HepG2 (cell line): ENCODE results near the gene RSKR. TPM values are rescaled to one million over a fixed set of nuclear protein-coding genes. Genes with fewer than 3 reads are reported as not detected.

Source experiments
- ADNP ChIP-seq: sonication (generic); formaldehyde crosslinking; IDR thresholded peaks from 2 replicates; pipeline ENCODE4 v1.4.0; 2020; ENCODE audit warnings: missing genetic modification reagents
- CCDC6 ChIP-seq: sonication (generic); formaldehyde crosslinking; IDR thresholded peaks from 2 replicates; pipeline ENCODE4 v1.8.1; 2022; ENCODE audit warnings: mild to moderate bottlenecking, missing genetic modification reagents, moderate library complexity
- DNMT3B ChIP-seq: conservative IDR thresholded peaks from 2 replicates; pipeline ENCODE4 v1.6.1; 2016; ENCODE audit warnings: missing biosample characterization, control low read depth
- FOXK2 ChIP-seq: fragments of 450-650 bp; IDR thresholded peaks from 2 replicates; pipeline ENCODE4 v1.6.1; 2016
- ISL2 ChIP-seq: sonication (generic); formaldehyde crosslinking; IDR thresholded peaks from 2 replicates; pipeline ENCODE4 v1.5.0; 2020; ENCODE audit warnings: missing genetic modification reagents
- ISX ChIP-seq: sonication (generic); formaldehyde crosslinking; conservative IDR thresholded peaks from 2 replicates; pipeline ENCODE4 v1.5.0; 2020; ENCODE audit warnings: missing genetic modification reagents
- KDM3A ChIP-seq: IDR thresholded peaks from 2 replicates; pipeline ENCODE4 v1.6.1; 2018; ENCODE audit warnings: low read depth, missing compliant biosample characterization
- KLF9 ChIP-seq: IDR thresholded peaks from 2 replicates; pipeline ENCODE4 v1.6.1; 2016; ENCODE audit warnings: low read depth
- MYNN ChIP-seq: sonication (generic); formaldehyde crosslinking; IDR thresholded peaks from 2 replicates; pipeline ENCODE4 v1.4.0; 2020; ENCODE audit warnings: mild to moderate bottlenecking, low read depth, missing genetic modification reagents
- NAIF1 ChIP-seq: sonication (generic); formaldehyde crosslinking; IDR thresholded peaks from 2 replicates; pipeline ENCODE4 v1.5.0; 2020; ENCODE audit warnings: mild to moderate bottlenecking, missing genetic modification reagents, borderline replicate concordance
- NCOA1 ChIP-seq: sonication (generic); formaldehyde crosslinking; IDR thresholded peaks from 2 replicates; pipeline ENCODE4 v1.9.0; 2021; ENCODE audit warnings: missing genetic modification reagents
- NR3C1 ChIP-seq: sonication (generic); formaldehyde crosslinking; IDR thresholded peaks from 2 replicates; pipeline ENCODE4 v1.4.0; 2020; ENCODE audit warnings: missing genetic modification reagents
- REPIN1 ChIP-seq: sonication (generic); formaldehyde crosslinking; IDR thresholded peaks from 2 replicates; pipeline ENCODE4 v1.8.0; 2022; ENCODE audit warnings: missing genetic modification reagents, low read depth, mild to moderate bottlenecking, borderline replicate concordance
- SMYD3 ChIP-seq: sonication (generic); formaldehyde crosslinking; IDR thresholded peaks from 2 replicates; pipeline ENCODE4 v1.8.1; 2023; ENCODE audit warnings: mild to moderate bottlenecking, missing genetic modification reagents
- SSRP1 ChIP-seq: IDR thresholded peaks from 2 replicates; pipeline ENCODE4 v1.6.1; 2016; ENCODE audit warnings: control low read depth
- STAT5B ChIP-seq: sonication (generic); formaldehyde crosslinking; IDR thresholded peaks from 2 replicates; pipeline ENCODE4 v1.4.0; 2020; ENCODE audit warnings: missing genetic modification reagents
- TBX3 ChIP-seq: fragments of 450-650 bp; IDR thresholded peaks from 2 replicates; pipeline ENCODE4 v1.6.1; 2017; ENCODE audit warnings: antibody characterized with exemption, mild to moderate bottlenecking, inconsistent platforms, borderline replicate concordance
- WIZ ChIP-seq: sonication (generic); formaldehyde crosslinking; IDR thresholded peaks from 2 replicates; pipeline ENCODE4 v1.5.1; 2020; ENCODE audit warnings: mild to moderate bottlenecking, missing genetic modification reagents
- ZBTB38 ChIP-seq: sonication (generic); formaldehyde crosslinking; IDR thresholded peaks from 2 replicates; pipeline ENCODE4 v1.5.1; 2020; ENCODE audit warnings: mild to moderate bottlenecking, missing genetic modification reagents
- ZNF160 ChIP-seq: sonication (generic); formaldehyde crosslinking; IDR thresholded peaks from 2 replicates; pipeline ENCODE4 v1.8.0; 2022; ENCODE audit warnings: mild to moderate bottlenecking, inconsistent platforms, missing genetic modification reagents
- ZNF230 ChIP-seq: sonication (generic); formaldehyde crosslinking; IDR thresholded peaks from 2 replicates; pipeline ENCODE4 v1.4.0; 2020; ENCODE audit warnings: mild to moderate bottlenecking, missing genetic modification reagents
- ZNF232 ChIP-seq: sonication (generic); formaldehyde crosslinking; IDR thresholded peaks from 2 replicates; pipeline ENCODE4 v1.4.0; 2020; ENCODE audit warnings: missing genetic modification reagents, borderline replicate concordance
- ZNF274 ChIP-seq: sonication (generic); formaldehyde crosslinking; IDR thresholded peaks from 2 replicates; pipeline ENCODE4 v1.5.1; 2020; ENCODE audit warnings: mild to moderate bottlenecking, missing genetic modification reagents
- ZNF44 ChIP-seq: sonication (generic); formaldehyde crosslinking; IDR thresholded peaks from 2 replicates; pipeline ENCODE4 v1.5.1; 2020; ENCODE audit warnings: mild to moderate bottlenecking, missing genetic modification reagents
- ZNF510 ChIP-seq: sonication (generic); formaldehyde crosslinking; IDR thresholded peaks from 2 replicates; pipeline ENCODE4 v1.4.0; 2020; ENCODE audit warnings: low read depth, mild to moderate bottlenecking, missing genetic modification reagents
- ZNF552 ChIP-seq: sonication (generic); formaldehyde crosslinking; IDR thresholded peaks from 2 replicates; pipeline ENCODE4 v1.9.0; 2022; ENCODE audit warnings: missing genetic modification reagents, mild to moderate bottlenecking, borderline replicate concordance
- ZNF709 ChIP-seq: sonication (generic); formaldehyde crosslinking; IDR thresholded peaks from 2 replicates; pipeline ENCODE4 v1.5.0; 2020; ENCODE audit warnings: mild to moderate bottlenecking, missing genetic modification reagents
- ZNF747 ChIP-seq: sonication (generic); formaldehyde crosslinking; IDR thresholded peaks from 2 replicates; pipeline ENCODE4 v1.8.1; 2023; ENCODE audit warnings: missing genetic modification reagents, mild to moderate bottlenecking, borderline replicate concordance
- ZNF75D ChIP-seq: sonication (generic); formaldehyde crosslinking; IDR thresholded peaks from 2 replicates; pipeline ENCODE4 v1.8.1; 2023; ENCODE audit warnings: missing genetic modification reagents, mild to moderate bottlenecking, borderline replicate concordance
- ZNF776 ChIP-seq: sonication (generic); formaldehyde crosslinking; IDR thresholded peaks from 2 replicates; pipeline ENCODE4 v1.4.0; 2020; ENCODE audit warnings: mild to moderate bottlenecking, missing genetic modification reagents
- polyA plus RNA-seq, 8 experiments: library from polyadenylated mRNA; depleted of rRNA in 3 of 8; stranded (reverse) in 7 of 8; unstranded in 1 of 8; fragments of >200 nt; fragmentation: Illumina TruSeq in 4 of 8; extraction: Trizol in 4 of 8; gene quantifications; 2 replicates each; pipeline versions ENCODE4 v1.2.1 to v1.2.3, GENCODE V29; 2011 to 2016; ENCODE audit warnings: low read depth in 4 of 8, missing spikeins in 1 of 8, mixed read lengths in 1 of 8; ENCODE audit not compliant: insufficient read depth in 1 of 8
- total RNA-seq, 5 experiments: library from RNA; depleted of rRNA; stranded (reverse); fragments of >200 nt; fragmentation: Illumina TruSeq; extraction: Trizol; gene quantifications; 2 replicates each; pipeline ENCODE4 v1.2.3, GENCODE V29; 2016; ENCODE audit warnings: low read depth in 1 of 5
- TF ChIP-seq, protein P1 (sequence below): sonication (generic); formaldehyde crosslinking; IDR thresholded peaks from 2 replicates; pipeline ENCODE4 v1.8.1; 2023; ENCODE audit warnings: mild to moderate bottlenecking, moderate library complexity, missing genetic modification reagents
- TF ChIP-seq, protein P2 (sequence below): sonication (generic); formaldehyde crosslinking; IDR thresholded peaks from 2 replicates; pipeline ENCODE4 v1.9.0; 2021; ENCODE audit warnings: missing genetic modification reagents, mild to moderate bottlenecking, borderline replicate concordance

RSKR gene
- total and polyA plus RNA-seq, 2 of the 13 experiments (the other 11 are each of a cell fraction or from before 2014, with no cell fraction given), result 5.0 to 10.4 TPM

DNA sequence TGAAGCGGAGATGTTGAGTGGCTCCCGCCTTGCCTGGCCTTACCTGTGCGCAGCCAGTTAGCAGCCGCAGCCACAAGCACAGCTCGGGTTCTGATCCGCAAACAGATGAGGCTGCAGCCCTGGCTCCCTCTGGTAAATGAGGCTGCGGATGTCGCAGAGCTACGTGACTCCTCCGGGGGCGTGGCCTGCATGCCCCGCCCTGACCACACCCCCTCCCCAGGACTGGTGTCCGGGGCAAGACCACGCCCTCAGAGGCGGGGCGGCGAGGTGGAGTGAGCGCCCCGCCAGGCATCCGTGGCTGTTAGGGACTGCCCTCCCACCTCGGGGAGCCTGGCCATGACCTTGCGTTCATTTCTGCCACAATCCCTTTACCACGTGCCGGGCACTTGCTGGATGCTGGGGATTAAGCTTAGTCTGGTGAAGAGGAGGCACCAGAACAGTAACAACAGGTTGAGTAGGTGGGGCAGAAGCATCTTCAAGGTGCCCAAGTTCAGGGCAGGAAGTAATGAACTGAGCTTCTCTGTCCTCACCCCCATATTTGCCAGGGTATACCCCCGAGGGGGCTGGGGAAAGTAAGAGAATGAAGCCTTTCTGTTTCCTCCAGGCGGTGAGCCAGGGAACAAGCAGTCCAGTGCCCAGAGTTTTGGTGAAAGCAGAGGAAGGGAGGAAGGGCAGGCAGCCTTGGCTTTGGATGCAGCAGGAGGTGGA is 37.1 kb downstream of the RSKR start, which contains the start of gene ALDOC (continued):
- no peak for TF ChIP-seq TBX3
- no peak for TF ChIP-seq CCDC6
- no peak for TF ChIP-seq ZNF510 (CRISPR knock-in tag)
- no peak for TF ChIP-seq ZNF44 (CRISPR knock-in tag)
- TF ChIP-seq ISX (CRISPR knock-in tag), result no peak
- TF ChIP-seq ZNF232 (CRISPR knock-in tag), result peak; percentile 77; the same call in 1 of the 2 replicates
- 0 out of 2 replicates have a peak, but pooled peaks have one; percentile 18 for TF ChIP-seq ZNF552 (CRISPR knock-in tag)
- no peak for TF ChIP-seq DNMT3B (CRISPR knock-in tag)
- TF ChIP-seq ZNF776 (CRISPR knock-in tag), result no peak
- peak; percentile 38; the same call in 1 of the 2 replicates for TF ChIP-seq ISL2
- TF ChIP-seq ZBTB38 (CRISPR knock-in tag), result peak; percentile 78; the same call in 1 of the 2 replicates
- TF ChIP-seq ZNF747 (CRISPR knock-in tag), result 0 out of 2 replicates have a peak, but pooled peaks have one; percentile 61
- no peak for TF ChIP-seq WIZ
- no peak for TF ChIP-seq KLF9 (CRISPR knock-in tag)
- TF ChIP-seq NR3C1 (CRISPR knock-in tag), result no peak
- TF ChIP-seq STAT5B (CRISPR knock-in tag), result no peak
- TF ChIP-seq, protein P1, sequence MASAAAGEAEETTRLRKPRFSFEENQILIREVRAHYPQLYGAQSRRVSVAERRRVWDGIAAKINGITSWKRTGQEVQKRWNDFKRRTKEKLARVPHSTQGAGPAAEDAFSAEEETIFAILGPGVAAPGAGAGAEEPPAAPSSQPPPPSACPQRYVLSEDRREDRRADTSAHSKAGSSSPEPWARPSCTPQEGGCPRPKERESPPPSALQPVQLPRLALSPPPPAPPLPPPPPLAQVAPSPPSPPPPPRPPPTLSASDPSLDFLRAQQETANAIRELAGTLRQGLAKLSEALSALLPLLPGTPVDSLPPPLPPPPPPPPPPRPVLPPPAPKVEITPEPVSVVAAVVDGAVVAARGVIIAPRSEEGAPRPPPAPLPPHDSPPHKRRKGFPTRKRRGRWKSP (CRISPR knock-in tag), result no peak
- peak; percentile 58; the same call in 1 of the 2 replicates for TF ChIP-seq ZNF709 (CRISPR knock-in tag)
- no peak for TF ChIP-seq ZNF230 (CRISPR knock-in tag)
- no peak for TF ChIP-seq MYNN (CRISPR knock-in tag)
- TF ChIP-seq SSRP1 (CRISPR knock-in tag), result no peak
- no peak for TF ChIP-seq ZNF75D (CRISPR knock-in tag)
- TF ChIP-seq ADNP (CRISPR knock-in tag), result no peak
- no peak; the same call in 1 of the 2 replicates for TF ChIP-seq KDM3A
- no peak for TF ChIP-seq FOXK2
- no peak for TF ChIP-seq NCOA1 (CRISPR knock-in tag)
- no peak for TF ChIP-seq ZNF274 (CRISPR knock-in tag)
- TF ChIP-seq, protein P2, sequence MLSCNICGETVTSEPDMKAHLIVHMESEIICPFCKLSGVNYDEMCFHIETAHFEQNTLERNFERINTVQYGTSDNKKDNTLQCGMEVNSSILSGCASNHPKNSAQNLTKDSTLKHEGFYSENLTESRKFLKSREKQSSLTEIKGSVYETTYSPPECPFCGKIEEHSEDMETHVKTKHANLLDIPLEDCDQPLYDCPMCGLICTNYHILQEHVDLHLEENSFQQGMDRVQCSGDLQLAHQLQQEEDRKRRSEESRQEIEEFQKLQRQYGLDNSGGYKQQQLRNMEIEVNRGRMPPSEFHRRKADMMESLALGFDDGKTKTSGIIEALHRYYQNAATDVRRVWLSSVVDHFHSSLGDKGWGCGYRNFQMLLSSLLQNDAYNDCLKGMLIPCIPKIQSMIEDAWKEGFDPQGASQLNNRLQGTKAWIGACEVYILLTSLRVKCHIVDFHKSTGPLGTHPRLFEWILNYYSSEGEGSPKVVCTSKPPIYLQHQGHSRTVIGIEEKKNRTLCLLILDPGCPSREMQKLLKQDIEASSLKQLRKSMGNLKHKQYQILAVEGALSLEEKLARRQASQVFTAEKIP (CRISPR knock-in tag), result no peak
- TF ChIP-seq NAIF1 (CRISPR knock-in tag), result no peak
- no peak for TF ChIP-seq SMYD3 (CRISPR knock-in tag)
- no peak for TF ChIP-seq REPIN1
- TF ChIP-seq ZNF160 (CRISPR knock-in tag), result no peak
